ENCODE data around the gene SPEG. TPM values are rescaled to one million over a fixed set of nuclear protein-coding genes. Genes with fewer than 3 reads are reported as not detected.

SPEG gene
- total and polyA plus RNA-seq, 4 donors, result 3.7 to 15.6 (median 9.6) TPM

DNA sequence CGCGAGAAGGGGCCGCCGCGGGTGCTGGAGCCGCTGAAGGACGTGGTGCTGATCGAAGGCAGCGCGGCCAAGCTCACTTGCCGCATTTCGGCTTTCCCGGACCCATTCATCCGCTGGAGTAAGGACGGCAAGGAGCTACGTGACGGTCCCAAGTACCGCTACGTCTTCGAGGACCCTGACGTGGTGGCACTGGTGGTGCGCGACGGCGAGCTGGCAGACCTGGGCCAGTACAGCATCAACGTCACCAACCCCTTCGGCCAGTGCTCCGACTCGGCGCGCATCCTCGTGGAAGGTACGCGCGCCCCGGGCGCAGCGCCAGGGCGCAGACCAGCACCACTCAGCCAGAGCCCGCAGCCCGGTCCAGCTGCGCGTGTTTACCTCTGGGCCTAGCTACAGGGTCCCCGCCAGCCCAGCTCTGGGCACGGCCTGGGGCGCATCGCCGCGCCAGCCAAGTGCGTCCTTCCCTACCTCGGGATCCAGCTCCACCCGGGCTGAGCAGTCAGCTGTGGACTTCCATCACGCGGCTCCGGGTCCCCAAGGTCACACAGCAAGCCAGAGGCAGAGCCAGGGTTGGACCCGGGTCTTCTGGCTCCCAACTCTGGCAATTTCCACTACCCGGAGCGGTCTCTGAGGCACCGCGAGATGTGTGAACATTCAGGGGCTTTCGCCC, 62.3 kb downstream of the SPEG start:
- Histone ChIP-seq H3K4me1 (ENCODE audit: control insufficient read depth in 5 of 5, insufficient read depth in 5 of 5, low read length in 5 of 5) (peaks cover 0 to 49% (median 16%) of the 10 kb centered on the region in 5 donors), H3K27me3 (ENCODE audit: control insufficient read depth in 3 of 3, insufficient read depth in 3 of 3, low read length in 2 of 3) (peaks cover 6 to 51% (median 23%) of the 10 kb centered on the region in 3 donors), H3K9ac (ENCODE audit: insufficient read depth in 1 of 2, low read length in 2 of 2) (no peak overlapping the region), H3K9me3 (ENCODE audit: control insufficient read depth in 4 of 4, insufficient read depth in 3 of 4, low read length in 3 of 4) (peaks cover 0 to 5% (median 0%) of the 10 kb centered on the region in 4 donors), H3K4me3 (no peak overlapping the region), H3K36me3 (ENCODE audit: control insufficient read depth in 4 of 4, insufficient read depth in 4 of 4, low read length in 4 of 4) (peaks cover 0 to 2% (median 0%) of the 10 kb centered on the region in 4 donors), H3K27ac (ENCODE audit: low read depth in 1 of 2, low read length in 1 of 2) (no peak overlapping the region)
- TF ChIP-seq, protein P1, sequence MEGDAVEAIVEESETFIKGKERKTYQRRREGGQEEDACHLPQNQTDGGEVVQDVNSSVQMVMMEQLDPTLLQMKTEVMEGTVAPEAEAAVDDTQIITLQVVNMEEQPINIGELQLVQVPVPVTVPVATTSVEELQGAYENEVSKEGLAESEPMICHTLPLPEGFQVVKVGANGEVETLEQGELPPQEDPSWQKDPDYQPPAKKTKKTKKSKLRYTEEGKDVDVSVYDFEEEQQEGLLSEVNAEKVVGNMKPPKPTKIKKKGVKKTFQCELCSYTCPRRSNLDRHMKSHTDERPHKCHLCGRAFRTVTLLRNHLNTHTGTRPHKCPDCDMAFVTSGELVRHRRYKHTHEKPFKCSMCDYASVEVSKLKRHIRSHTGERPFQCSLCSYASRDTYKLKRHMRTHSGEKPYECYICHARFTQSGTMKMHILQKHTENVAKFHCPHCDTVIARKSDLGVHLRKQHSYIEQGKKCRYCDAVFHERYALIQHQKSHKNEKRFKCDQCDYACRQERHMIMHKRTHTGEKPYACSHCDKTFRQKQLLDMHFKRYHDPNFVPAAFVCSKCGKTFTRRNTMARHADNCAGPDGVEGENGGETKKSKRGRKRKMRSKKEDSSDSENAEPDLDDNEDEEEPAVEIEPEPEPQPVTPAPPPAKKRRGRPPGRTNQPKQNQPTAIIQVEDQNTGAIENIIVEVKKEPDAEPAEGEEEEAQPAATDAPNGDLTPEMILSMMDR (IDR thresholded peaks at IDR 0.05; ENCODE audit: control extremely low read depth, extremely low read depth), result no peak
- peak in 2 of 3 donors; percentile 52 for DNase-seq
- no peak for ATAC-seq (ENCODE audit: insufficient read depth, low FRiP score)
- 6 to 8% methylated on average over 59 to 61 of the region's 61 CpGs for WGBS, 2 donors

DNA sequence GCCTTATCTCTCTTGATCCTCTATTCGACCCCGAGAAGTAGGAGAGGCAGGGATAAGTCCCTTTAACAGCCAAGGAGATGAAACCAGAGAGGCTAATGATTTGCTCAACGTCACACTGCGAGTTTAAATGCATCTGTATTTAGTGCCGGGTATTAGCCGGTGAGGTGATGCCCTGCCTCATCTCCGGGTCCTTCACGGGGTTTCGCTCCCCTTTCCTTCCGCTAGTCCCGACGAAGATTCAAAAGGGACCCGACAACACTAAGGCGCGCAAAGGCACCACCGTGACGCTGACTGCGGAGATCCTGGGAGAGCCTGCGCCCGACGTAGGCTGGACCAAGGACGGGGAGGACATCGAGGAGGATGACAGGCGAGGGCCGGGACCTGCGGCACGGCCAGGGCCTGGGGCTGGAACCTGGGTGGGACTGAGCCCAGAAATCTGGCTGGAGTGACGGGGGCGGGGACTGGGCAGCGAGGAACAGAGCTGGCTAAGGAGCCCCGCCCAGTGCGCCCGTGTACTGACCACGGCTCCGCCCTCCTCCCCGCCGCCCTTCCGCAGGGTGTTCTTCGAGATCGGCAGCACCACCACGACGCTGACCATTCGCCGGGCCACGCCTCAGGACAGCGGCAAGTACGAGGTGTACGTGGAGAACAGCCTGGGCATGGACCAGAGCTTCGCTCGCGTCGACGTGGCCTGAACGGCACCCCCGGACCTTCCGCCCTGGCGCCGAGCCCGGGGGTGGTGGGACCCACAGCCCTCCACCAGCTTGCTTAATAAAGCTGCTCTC, 63.0 kb downstream of the SPEG start:
- H3K4me1 ChIP-seq (ENCODE audit: control insufficient read depth in 5 of 5, insufficient read depth in 5 of 5, low read length in 5 of 5), result peaks cover 0 to 49% (median 16%) of the 10 kb centered on the region in 5 donors
- H3K9me3 ChIP-seq (ENCODE audit: control insufficient read depth in 4 of 4, insufficient read depth in 3 of 4, low read length in 3 of 4), result peaks cover 0 to 5% (median 0%) of the 10 kb centered on the region in 4 donors
- TF ChIP-seq, protein P1 (IDR thresholded peaks at IDR 0.05; ENCODE audit: control extremely low read depth, extremely low read depth), result no peak
- H3K27ac ChIP-seq (ENCODE audit: low read depth in 1 of 2, low read length in 1 of 2), result peak overlapping the region; percentile 88 to 96
- H3K9ac ChIP-seq (ENCODE audit: insufficient read depth in 1 of 2, low read length in 2 of 2), result no peak overlapping the region
- peak; percentile 66 to 74 (median 72) for DNase-seq
- ATAC-seq (ENCODE audit: insufficient read depth, low FRiP score), result peak; percentile 78
- H3K27me3 ChIP-seq (ENCODE audit: control insufficient read depth in 3 of 3, insufficient read depth in 3 of 3, low read length in 2 of 3), result peaks cover 3 to 47% (median 23%) of the 10 kb centered on the region in 3 donors
- 3 to 4% methylated on average over 48 to 59 of the region's 59 CpGs for WGBS, 2 donors
- H3K36me3 ChIP-seq (ENCODE audit: control insufficient read depth in 4 of 4, insufficient read depth in 4 of 4, low read length in 4 of 4), result peaks cover 0 to 3% (median 0%) of the 10 kb centered on the region in 4 donors
- peak overlapping the region; percentile 40 for H3K4me3 ChIP-seq

DNA sequence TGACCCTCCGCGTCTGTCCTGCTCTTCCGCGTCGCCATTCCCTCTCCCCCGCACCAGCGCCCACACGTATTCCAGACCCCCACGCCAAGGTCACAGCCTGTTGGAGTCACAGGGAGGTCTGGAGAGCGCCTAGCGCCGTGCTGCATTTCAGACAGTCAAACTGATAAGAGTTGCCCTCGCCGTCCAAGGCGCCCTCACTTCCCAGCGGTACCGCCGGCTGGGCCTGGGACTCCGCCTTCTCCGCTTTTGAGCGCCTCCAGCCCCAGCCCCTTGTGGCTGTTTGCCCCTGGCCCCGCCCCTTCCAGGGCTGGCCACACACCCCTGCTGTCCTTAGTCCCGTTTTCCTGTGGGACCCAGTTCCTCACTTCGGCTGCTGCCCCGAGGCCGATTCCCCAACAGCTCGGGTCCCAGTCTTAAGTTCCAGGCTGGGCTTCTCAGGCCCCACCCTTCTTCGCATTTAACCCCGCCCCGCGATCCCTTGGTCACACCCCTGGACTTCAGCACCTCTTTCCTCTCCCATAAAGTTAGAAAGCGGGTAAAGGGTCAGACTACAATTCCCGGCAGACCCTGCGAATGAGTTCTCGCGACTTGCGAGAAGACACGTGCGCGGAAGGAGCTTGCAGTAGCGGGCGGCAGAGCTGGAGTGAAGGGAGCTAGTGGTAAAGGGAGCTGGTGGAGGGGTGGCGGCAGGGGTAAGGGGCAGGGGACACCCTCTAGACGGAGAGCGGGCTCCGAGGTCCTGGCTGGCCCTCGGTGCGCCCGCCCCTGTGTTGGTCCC, 63.8 kb downstream of the SPEG start, which contains the start of gene GMPPA:
Gene GMPPA (plus strand): TSS at position 612 of the 778 bp plus-strand sequence. CDS start 1,085 bp downstream, outside the sequence.
- DNase-seq, result peak; percentile 98 to 99 (median 99)
- Histone ChIP-seq H3K9me3 (ENCODE audit: control insufficient read depth in 4 of 4, insufficient read depth in 3 of 4, low read length in 3 of 4) (peaks cover 0 to 5% (median 0%) of the 10 kb centered on the region in 4 donors), H3K4me3 (peak within 1 kb of the TSS; percentile 67), H3K9ac (ENCODE audit: insufficient read depth in 1 of 2, low read length in 2 of 2) (peak within 1 kb of the TSS; percentile 4 to 71), H3K4me1 (ENCODE audit: control insufficient read depth in 5 of 5, insufficient read depth in 5 of 5, low read length in 5 of 5) (peaks cover 0 to 49% (median 16%) of the 10 kb centered on the region in 5 donors), H3K27me3 (ENCODE audit: control insufficient read depth in 3 of 3, insufficient read depth in 3 of 3, low read length in 2 of 3) (peaks cover 0 to 43% (median 23%) of the 10 kb centered on the region in 3 donors), H3K27ac (ENCODE audit: low read depth in 1 of 2, low read length in 1 of 2) (peak within 1 kb of the TSS; percentile 88 to 96), H3K36me3 (ENCODE audit: control insufficient read depth in 4 of 4, insufficient read depth in 4 of 4, low read length in 4 of 4) (peaks cover 0 to 5% (median 0%) of the 10 kb centered on the region in 4 donors)
- ATAC-seq (ENCODE audit: insufficient read depth, low FRiP score), result peak; percentile 94
- 0% methylated on average over 47 to 49 of the region's 49 CpGs for WGBS, 2 donors
- TF ChIP-seq, protein P1 (IDR thresholded peaks at IDR 0.05; ENCODE audit: control extremely low read depth, extremely low read depth), result no peak
